Keratinocyte (primary cell): ENCODE measurements around the gene ZBTB7A.

ENCODE experiments used
- CTCF ChIP-seq, 3 experiments: IDR thresholded peaks in 1 of 3; conservative IDR thresholded peaks in 1 of 3; optimal IDR thresholded peaks in 1 of 3; 2 replicates in 2 of 3; 3 replicates in 1 of 3; pipeline versions ENCODE3 to v1.5.1; 2011; ENCODE audit warnings: low read length in 3 of 3, mild to moderate bottlenecking in 3 of 3, moderate library complexity in 2 of 3, control low read depth in 1 of 3, inconsistent platforms in 1 of 3; ENCODE audit not compliant: insufficient read depth in 2 of 3; ENCODE audit errors: extremely low read depth in 1 of 3
- EZH2 ChIP-seq: IDR thresholded peaks from one replicate; pipeline ENCODE4 v1.6.1; 2012; ENCODE audit warnings: inconsistent platforms, mild to moderate bottlenecking, low read length, moderate library complexity

- TF ChIP-seq CTCF (optimal IDR thresholded peaks at IDR 0.05 in 1 of 3, IDR thresholded peaks at IDR 0.05 in 1 of 3, conservative IDR thresholded peaks at IDR 0.05 in 1 of 3; ENCODE audit: extremely low read depth in 1 of 3, insufficient read depth in 2 of 3, low read length in 3 of 3) (peak in 1 of 3 experiments; percentile 7), EZH2 (no peak)
Observed at GRCh38 chr19:4007021-4007835, 59.5 kb downstream of the ZBTB7A start, which contains the start of gene PIAS4.
